GM23248 (cell line): Measurements from ENCODE around the gene RPL4. TPM values are rescaled to one million over a fixed set of nuclear protein-coding genes. Genes with fewer than 3 reads are reported as not detected.
"Not testable (repeated sequence)": the region's sequence is repeated elsewhere in the genome, so short reads cannot be mapped to it uniquely, and the experiment has no call there.

Experiments used
- DNase-seq: peaks from one replicate; pipeline ENCODE4 v3.0.0-alpha.2; 2015
- H2AFZ ChIP-seq: fragments of 200-600 bp; sonication (generic); 2 replicates; pipeline ENCODE4 v1.6.1; 2016; ENCODE audit warnings: antibody characterized with exemption
- H3F3A ChIP-seq: fragments of 200-600 bp; sonication (generic); 2 replicates; pipeline ENCODE4 v1.6.1; 2016; ENCODE audit warnings: mild to moderate bottlenecking, antibody characterized with exemption, mixed run types; ENCODE audit not compliant: insufficient read depth
- H3K27ac ChIP-seq: fragments of 200-600 bp; sonication (generic); 2 replicates; pipeline ENCODE4 v1.5.1; 2016; ENCODE audit warnings: mild to moderate bottlenecking
- H3K27me3 ChIP-seq: fragments of 200-600 bp; sonication (generic); replicated peaks from 2 replicates; pipeline ENCODE4 v1.6.1; 2016; ENCODE audit warnings: mild to moderate bottlenecking; ENCODE audit not compliant: insufficient read depth
- H3K36me3 ChIP-seq: fragments of 200-600 bp; sonication (generic); 2 replicates; pipeline ENCODE4 v1.6.1; 2016; ENCODE audit warnings: low read depth, mild to moderate bottlenecking
- H3K4me1 ChIP-seq: fragments of 200-600 bp; sonication (generic); 2 replicates; pipeline ENCODE4 v1.6.1; 2016; ENCODE audit warnings: mild to moderate bottlenecking; ENCODE audit not compliant: insufficient read depth
- H3K4me2 ChIP-seq: fragments of 200-600 bp; sonication (generic); one replicate; pipeline ENCODE4 v1.6.1; 2016; ENCODE audit warnings: mild to moderate bottlenecking; ENCODE audit not compliant: unreplicated experiment
- H3K4me3 ChIP-seq: fragments of 200-600 bp; sonication (generic); 2 replicates; pipeline ENCODE4 v1.5.1; 2016; ENCODE audit warnings: mild to moderate bottlenecking
- H3K79me2 ChIP-seq: fragments of 200-600 bp; sonication (generic); 2 replicates; pipeline ENCODE4 v1.6.1; 2016; ENCODE audit warnings: mild to moderate bottlenecking; ENCODE audit not compliant: insufficient read depth
- H3K9ac ChIP-seq: fragments of 200-600 bp; sonication (generic); 2 replicates; pipeline ENCODE4 v1.6.1; 2016; ENCODE audit warnings: mild to moderate bottlenecking
- H3K9me2 ChIP-seq: fragments of 200-600 bp; sonication (generic); 2 replicates; pipeline ENCODE4 v1.6.1; 2016; ENCODE audit warnings: mixed run types, mild to moderate bottlenecking, moderate library complexity; ENCODE audit not compliant: insufficient read depth
- H3K9me3 ChIP-seq: fragments of 200-600 bp; sonication (generic); one replicate; pipeline ENCODE4 v1.6.1; 2017; ENCODE audit warnings: low read depth
- H4K20me1 ChIP-seq: fragments of 200-600 bp; sonication (generic); 2 replicates; pipeline ENCODE4 v1.6.0; 2016; ENCODE audit not compliant: insufficient read depth
- EZH2 ChIP-seq: fragments of 200-600 bp; sonication (generic); IDR thresholded peaks from 2 replicates; pipeline ENCODE4 v1.6.1; 2018; ENCODE audit warnings: antibody characterized with exemption, mild to moderate bottlenecking; ENCODE audit not compliant: insufficient read depth, poor library complexity, severe bottlenecking
- EZH2phosphoT487 ChIP-seq: fragments of 200-600 bp; sonication (generic); IDR thresholded peaks from 2 replicates; pipeline ENCODE4 v1.6.1; 2018; ENCODE audit warnings: antibody characterized with exemption, moderate library complexity, mild to moderate bottlenecking, low read depth; ENCODE audit not compliant: insufficient read depth
- WGBS, 2 experiments: methylation state at CpG; one replicate each; pipeline ENCODE4 v1.1.6; 2015 to 2017; ENCODE audit warnings: low lambda C conversion rate in 2 of 2, low coverage in 1 of 2; ENCODE audit errors: missing lambda C conversion rate in 2 of 2; 5-methylcytosine and 5-hydroxymethylcytosine counted together
- in situ Hi-C: fragments of 300-500 bp; cut with MboI; formaldehyde crosslinking; loops from 2 replicates; pipeline ENCODE4 v1.15.0; 2020
- polyA plus RNA-seq: library from polyadenylated mRNA; unstranded; fragments of >200 nt; fragmentation: Nextera tagmentation; extraction: Ambion mirVana; gene quantifications from 2 replicates; pipeline ENCODE4 v1.2.1, GENCODE V29; 2016
- total RNA-seq: library from RNA; depleted of rRNA; stranded (reverse); fragments of >200 nt; shearing (Covaris generic); gene quantifications from 2 replicates; pipeline ENCODE4 v1.2.3, GENCODE V29; 2014

RPL4 gene
- total and polyA plus RNA-seq, 2 experiments from 2014 or later: 915 to 3,244 TPM

GRCh38 chr15:66465294-66465693 is 39.4 kb downstream of the RPL4 start:
- DNase-seq, H3K4me3 ChIP-seq, H3K4me2 ChIP-seq, H3F3A ChIP-seq, H3K36me3 ChIP-seq, H3K27me3 ChIP-seq, H3K9ac ChIP-seq, H3K27ac ChIP-seq, H3K4me1 ChIP-seq, H4K20me1 ChIP-seq, H2AFZ ChIP-seq, H3K9me2 ChIP-seq, H3K9me3 ChIP-seq, in situ Hi-C loops, H3K79me2 ChIP-seq: not testable (repeated sequence)
- WGBS, 2 experiments: 96 to 99% methylated on average over 6 of the region's 6 CpGs

GRCh38 chr15:66462627-66463026 is 42.0 kb downstream of the RPL4 start:
- 67 to 71% methylated on average over 4 of the region's 4 CpGs for WGBS, 2 experiments
- Histone ChIP-seq H3K9ac (no peak overlapping the region), H3K79me2 (no peaks in the 10 kb centered on the region), H3K4me3 (no peak overlapping the region), H3K27me3 (no peaks in the 10 kb centered on the region), H4K20me1 (no peaks in the 10 kb centered on the region), H3K27ac (no peak overlapping the region), H3K9me3 (no peaks in the 10 kb centered on the region), H3K9me2 (no peaks in the 10 kb centered on the region), H3K4me2 (no peak overlapping the region), H3K4me1 (peaks cover 8% of the 10 kb centered on the region; the same call in 1 of the 2 replicates), H3K36me3 (no peaks in the 10 kb centered on the region), H3F3A (no peaks in the 10 kb centered on the region), H2AFZ (no peak overlapping the region)
- no peak for TF ChIP-seq EZH2
- TF ChIP-seq EZH2phosphoT487: no peak
- in situ Hi-C loops: no loop called here
- no peak for DNase-seq

GRCh38 chr15:66461917-66462316 is 42.7 kb downstream of the RPL4 start:
- in situ Hi-C loops: no loop called here
- WGBS, 2 experiments: 97 to 98% methylated on average over 2 of the region's 2 CpGs
- Histone ChIP-seq H3K27ac (no peak overlapping the region), H2AFZ (no peak overlapping the region), H3F3A (no peaks in the 10 kb centered on the region), H3K36me3 (no peaks in the 10 kb centered on the region), H4K20me1 (no peaks in the 10 kb centered on the region), H3K9ac (no peak overlapping the region), H3K4me2 (no peak overlapping the region), H3K4me1 (peaks cover 8% of the 10 kb centered on the region; the same call in 1 of the 2 replicates), H3K27me3 (no peaks in the 10 kb centered on the region), H3K79me2 (no peaks in the 10 kb centered on the region), H3K4me3 (no peak overlapping the region), H3K9me2 (no peaks in the 10 kb centered on the region), H3K9me3 (no peaks in the 10 kb centered on the region)
- DNase-seq: no peak
- no peak for TF ChIP-seq EZH2
- no peak for TF ChIP-seq EZH2phosphoT487

GRCh38 chr15:66461294-66461693 is 43.4 kb downstream of the RPL4 start:
- H3K4me3 ChIP-seq, H3K36me3 ChIP-seq, H3K9me2 ChIP-seq, in situ Hi-C loops, H3K27me3 ChIP-seq, DNase-seq, H4K20me1 ChIP-seq, H3K27ac ChIP-seq, H3K4me2 ChIP-seq, H2AFZ ChIP-seq, H3F3A ChIP-seq, H3K4me1 ChIP-seq, H3K9me3 ChIP-seq, H3K79me2 ChIP-seq, H3K9ac ChIP-seq: not testable (repeated sequence)
- WGBS, 2 experiments: 98% methylated on average over 6 of the region's 6 CpGs

- 78 to 83% methylated on average over 3 of the region's 3 CpGs for whole genome bisulfite sequencing, 2 experiments
- in situ Hi-C loops: no loop called here
- no peak overlapping the region for H3K4me2 ChIP-seq
- no peak overlapping the region for H2AFZ ChIP-seq
- TF ChIP-seq EZH2phosphoT487 (no peak), EZH2 (no peak)
- H3K9me2 ChIP-seq: no peaks in the 10 kb centered on the region
- no peaks in the 10 kb centered on the region for H3F3A ChIP-seq
- H3K4me3 ChIP-seq: no peak overlapping the region
- H3K79me2 ChIP-seq: no peaks in the 10 kb centered on the region
- H3K4me1 ChIP-seq: peaks cover 8% of the 10 kb centered on the region; the same call in 1 of the 2 replicates
- peak; percentile 51 for DNase-seq
- H3K27ac ChIP-seq: 0 out of 2 replicates have a peak overlapping the region, but pooled peaks have one; percentile 16
- no peak overlapping the region; the same call in 1 of the 2 replicates for H3K9ac ChIP-seq
- H3K27me3 ChIP-seq: no peaks in the 10 kb centered on the region
- H3K36me3 ChIP-seq: no peaks in the 10 kb centered on the region
- no peaks in the 10 kb centered on the region for H3K9me3 ChIP-seq
- H4K20me1 ChIP-seq: no peaks in the 10 kb centered on the region
Measured at GRCh38 chr15:66459818-66460615, 44.6 kb downstream of the RPL4 start.
